Neural cell (in vitro differentiated cells): Measurements from ENCODE around the gene RARS1.

ENCODE experiments used
- EZH2 ChIP-seq: fragments of 200-600, 300-800 bp; shearing (Covaris generic), sonication (generic); IDR thresholded peaks from 2 replicates; pipeline ENCODE4 v1.6.1; 2014; ENCODE audit warnings: antibody characterized with exemption, low read length, borderline replicate concordance, mild to moderate bottlenecking; ENCODE audit not compliant: insufficient read depth, poor library complexity, severe bottlenecking
- POLR2AphosphoS5 ChIP-seq: IDR thresholded peaks from 2 replicates; pipeline ENCODE4 v1.6.1; 2012
- RAD21 ChIP-seq: fragments of 450-650 bp; conservative IDR thresholded peaks from 2 replicates; pipeline ENCODE4 v1.6.1; 2014; ENCODE audit warnings: antibody characterized with exemption, mild to moderate bottlenecking, moderate library complexity
- TF ChIP-seq, protein P1 (sequence below): fragments of 450-650 bp; IDR thresholded peaks from 2 replicates; pipeline ENCODE4 v1.5.1; 2014; ENCODE audit warnings: antibody characterized with exemption, mild to moderate bottlenecking, moderate library complexity; ENCODE audit not compliant: poor library complexity, severe bottlenecking

DNA sequence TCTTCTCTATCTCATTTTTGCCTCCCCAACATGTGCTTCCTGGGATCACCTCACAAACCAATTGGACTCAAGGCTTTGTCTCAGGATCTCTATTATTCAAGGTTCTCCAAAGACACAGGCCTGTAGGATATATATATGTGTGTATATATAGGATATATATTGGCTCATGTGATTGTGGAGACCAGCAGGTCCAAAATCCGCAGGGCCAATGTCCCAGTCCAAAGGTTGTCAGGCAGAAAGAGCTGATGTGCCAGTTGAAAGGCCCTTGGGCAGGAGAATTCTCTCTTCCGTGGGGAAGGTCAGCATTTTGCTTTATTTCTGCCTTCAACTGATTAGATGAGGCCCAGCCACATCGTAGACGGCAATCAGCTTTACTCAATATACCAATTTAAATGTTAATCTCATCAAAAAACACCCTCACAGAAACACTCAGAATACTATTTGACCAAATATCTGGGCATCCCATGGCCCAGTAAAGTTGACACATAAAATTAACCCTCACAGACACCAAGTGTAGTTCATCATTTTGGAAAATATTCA, 41.6 kb downstream of the RARS1 start:
- no peak for TF ChIP-seq POLR2AphosphoS5
- TF ChIP-seq, protein P1, sequence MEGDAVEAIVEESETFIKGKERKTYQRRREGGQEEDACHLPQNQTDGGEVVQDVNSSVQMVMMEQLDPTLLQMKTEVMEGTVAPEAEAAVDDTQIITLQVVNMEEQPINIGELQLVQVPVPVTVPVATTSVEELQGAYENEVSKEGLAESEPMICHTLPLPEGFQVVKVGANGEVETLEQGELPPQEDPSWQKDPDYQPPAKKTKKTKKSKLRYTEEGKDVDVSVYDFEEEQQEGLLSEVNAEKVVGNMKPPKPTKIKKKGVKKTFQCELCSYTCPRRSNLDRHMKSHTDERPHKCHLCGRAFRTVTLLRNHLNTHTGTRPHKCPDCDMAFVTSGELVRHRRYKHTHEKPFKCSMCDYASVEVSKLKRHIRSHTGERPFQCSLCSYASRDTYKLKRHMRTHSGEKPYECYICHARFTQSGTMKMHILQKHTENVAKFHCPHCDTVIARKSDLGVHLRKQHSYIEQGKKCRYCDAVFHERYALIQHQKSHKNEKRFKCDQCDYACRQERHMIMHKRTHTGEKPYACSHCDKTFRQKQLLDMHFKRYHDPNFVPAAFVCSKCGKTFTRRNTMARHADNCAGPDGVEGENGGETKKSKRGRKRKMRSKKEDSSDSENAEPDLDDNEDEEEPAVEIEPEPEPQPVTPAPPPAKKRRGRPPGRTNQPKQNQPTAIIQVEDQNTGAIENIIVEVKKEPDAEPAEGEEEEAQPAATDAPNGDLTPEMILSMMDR = no peak
- no peak for TF ChIP-seq EZH2
- no peak for TF ChIP-seq RAD21
